Liver (tissue), 9 donors: ENCODE results near the gene MRGPRX2. TPM values are rescaled to one million over a fixed set of nuclear protein-coding genes. Genes with fewer than 3 reads are reported as not detected.

ENCODE experiments used
- DNase-seq: peaks from one replicate; pipeline ENCODE4 v3.0.0-alpha.2; 2017; ENCODE audit warnings: low spot score
- H3K27ac ChIP-seq, 2 donors: one replicate each; pipeline ENCODE4 v1.7.0; 2013; ENCODE audit warnings: inconsistent platforms in 2 of 2, low read length in 2 of 2, control low read depth in 1 of 2, low read depth in 1 of 2, mild to moderate bottlenecking in 1 of 2
- H3K27me3 ChIP-seq, 4 donors: one replicate each; pipeline versions ENCODE4 v1.6.1 to v1.7.0; 2013; ENCODE audit warnings: low read length in 3 of 4, inconsistent platforms in 1 of 4, mild to moderate bottlenecking in 1 of 4, moderate library complexity in 1 of 4; ENCODE audit not compliant: control insufficient read depth in 4 of 4, insufficient read depth in 4 of 4
- H3K36me3 ChIP-seq, 4 donors: one replicate each; pipeline versions ENCODE4 v1.6.1 to v1.7.0; 2013; ENCODE audit warnings: low read length in 3 of 4, mild to moderate bottlenecking in 3 of 4, low read depth in 1 of 4, moderate library complexity in 1 of 4; ENCODE audit not compliant: control insufficient read depth in 4 of 4, insufficient read depth in 3 of 4
- H3K4me1 ChIP-seq, 4 donors: one replicate each; pipeline versions ENCODE4 v1.6.1 to v1.7.0; 2013; ENCODE audit warnings: low read length in 3 of 4, mild to moderate bottlenecking in 3 of 4, moderate library complexity in 1 of 4; ENCODE audit not compliant: control insufficient read depth in 4 of 4, insufficient read depth in 4 of 4
- H3K4me3 ChIP-seq, 3 donors: one replicate each; pipeline versions ENCODE4 v1.6.1 to v1.7.0; 2013; ENCODE audit warnings: low read length in 3 of 3, control low read depth in 1 of 3, low read depth in 1 of 3, mild to moderate bottlenecking in 1 of 3
- H3K9ac ChIP-seq, 2 donors: one replicate each; pipeline ENCODE4 v1.7.0; 2013; ENCODE audit warnings: low read length in 2 of 2, mild to moderate bottlenecking in 2 of 2, moderate library complexity in 2 of 2, control low read depth in 1 of 2, low read depth in 1 of 2
- H3K9me3 ChIP-seq, 4 donors: one replicate each; pipeline versions ENCODE4 v1.6.1 to v1.7.0; 2013; ENCODE audit warnings: low read length in 3 of 4; ENCODE audit not compliant: control insufficient read depth in 4 of 4
- CTCF ChIP-seq: fragments of 150-350 bp; IDR thresholded peaks from 2 replicates; pipeline ENCODE4 v1.5.1; 2017; ENCODE audit warnings: improper control_type of control experiment, low read depth, low read length; ENCODE audit not compliant: missing input control
- EGR1 ChIP-seq, 2 donors: IDR thresholded peaks; 2 replicates each; pipeline ENCODE4 v1.6.1; 2016 to 2018; ENCODE audit warnings: antibody characterized with exemption in 2 of 2, low read depth in 2 of 2
- FOXA1 ChIP-seq: IDR thresholded peaks from 2 replicates; pipeline ENCODE4 v1.6.1; 2016; ENCODE audit warnings: antibody characterized with exemption
- FOXA2 ChIP-seq: IDR thresholded peaks from 2 replicates; pipeline ENCODE4 v1.6.1; 2016; ENCODE audit warnings: antibody characterized with exemption
- GABPA ChIP-seq, 2 donors: IDR thresholded peaks in 1 of 2; conservative IDR thresholded peaks in 1 of 2; 2 replicates each; pipeline ENCODE4 v1.6.1; 2016; ENCODE audit warnings: antibody characterized with exemption in 2 of 2, mild to moderate bottlenecking in 1 of 2, moderate library complexity in 1 of 2
- HNF4G ChIP-seq: IDR thresholded peaks from 2 replicates; pipeline ENCODE4 v1.6.1; 2016; ENCODE audit warnings: antibody characterized with exemption
- JUND ChIP-seq, 2 donors: IDR thresholded peaks; 2 replicates each; pipeline ENCODE4 v1.6.1; 2016; ENCODE audit warnings: antibody characterized with exemption in 2 of 2
- MAX ChIP-seq: IDR thresholded peaks from 2 replicates; pipeline ENCODE4 v1.6.1; 2016; ENCODE audit warnings: antibody characterized with exemption
- NR2F2 ChIP-seq: IDR thresholded peaks from 2 replicates; pipeline ENCODE4 v1.6.1; 2016; ENCODE audit warnings: antibody characterized with exemption
- RAD21 ChIP-seq, 2 donors: IDR thresholded peaks; 2 replicates each; pipeline ENCODE4 v1.6.1; 2016; ENCODE audit warnings: antibody characterized with exemption in 2 of 2, mild to moderate bottlenecking in 2 of 2
- REST ChIP-seq: IDR thresholded peaks from 2 replicates; pipeline ENCODE4 v1.6.1; 2016; ENCODE audit warnings: antibody characterized with exemption, mild to moderate bottlenecking
- RXRA ChIP-seq, 2 donors: IDR thresholded peaks; 2 replicates each; pipeline ENCODE4 v1.6.1; 2017 to 2018; ENCODE audit warnings: antibody characterized with exemption in 2 of 2, mild to moderate bottlenecking in 1 of 2
- SP1 ChIP-seq: IDR thresholded peaks from 2 replicates; pipeline ENCODE4 v1.6.1; 2018; ENCODE audit warnings: antibody characterized with exemption, mild to moderate bottlenecking
- TAF1 ChIP-seq: conservative IDR thresholded peaks from 2 replicates; pipeline ENCODE4 v1.6.1; 2016; ENCODE audit warnings: antibody characterized with exemption, mild to moderate bottlenecking
- YY1 ChIP-seq: IDR thresholded peaks from 2 replicates; pipeline ENCODE4 v1.6.1; 2016; ENCODE audit warnings: antibody characterized with exemption, mild to moderate bottlenecking
- ZBTB33 ChIP-seq: IDR thresholded peaks from 2 replicates; pipeline ENCODE4 v1.6.1; 2016; ENCODE audit warnings: antibody characterized with exemption
- WGBS: extraction: QIAGEN DNeasy Blood & Tissue Kit; methylation state at CpG from one replicate; pipeline ENCODE4 v1.1.7; 2013; 5-methylcytosine and 5-hydroxymethylcytosine counted together
- polyA plus RNA-seq, 2 donors: library from polyadenylated mRNA; stranded (reverse) in 1 of 2; unstranded in 1 of 2; fragments of 200-250 nt in 1 of 2; fragments of >200 nt in 1 of 2; fragmentation: Nextera tagmentation in 1 of 2; extraction: Ambion mirVana in 1 of 2; gene quantifications; one replicate each; pipeline versions ENCODE4 v1.2.1 to v1.2.3, GENCODE V29; 2013 to 2015
- total RNA-seq, 2 donors: library from RNA; depleted of rRNA; stranded (reverse); fragments of >200 nt; gene quantifications; one replicate each; pipeline ENCODE4 v1.2.3, GENCODE V29; 2014
- TF ChIP-seq, protein P1 (sequence below): IDR thresholded peaks from 2 replicates; pipeline ENCODE4 v1.6.1; 2016; ENCODE audit warnings: antibody characterized with exemption
- donor health status: healthy.
- donor health status: healthy.
- donor health status: healthy.
- donor health status: healthy.
- donor health status: healthy.

MRGPRX2 gene
- total and polyA plus RNA-seq, 4 donors, result not detected

DNA sequence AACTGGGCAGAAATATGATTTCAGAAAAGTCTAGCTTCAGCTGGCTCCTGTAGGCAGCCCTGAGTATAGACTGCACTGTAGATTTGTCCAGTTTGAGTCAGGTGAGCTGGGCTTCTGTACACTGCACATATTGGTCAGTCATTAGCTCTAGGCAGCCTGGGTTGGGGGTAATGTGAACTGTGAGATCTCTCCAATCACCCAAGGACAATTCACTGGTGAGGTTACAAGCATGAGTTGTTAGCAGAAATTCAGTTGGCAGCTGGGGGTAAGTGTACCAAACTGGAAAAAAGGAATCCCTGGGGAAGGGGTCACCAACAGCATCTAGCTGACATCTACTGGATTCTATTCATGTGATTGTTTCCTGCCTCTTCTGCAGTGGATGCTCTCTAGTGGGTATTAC is 39.7 kb downstream of the MRGPRX2 start:
- H3K9ac ChIP-seq, result no peak overlapping the region
- no peaks in the 10 kb centered on the region for H3K9me3 ChIP-seq
- H3K4me1 ChIP-seq, result no peaks in the 10 kb centered on the region
- peaks cover 0 to 13% (median 2%) of the 10 kb centered on the region in 4 donors for H3K27me3 ChIP-seq
- H3K27ac ChIP-seq, result no peak overlapping the region
- no peak for TF ChIP-seq HNF4G
- TF ChIP-seq FOXA1, result no peak
- no peak overlapping the region for H3K4me3 ChIP-seq
- no peaks in the 10 kb centered on the region for H3K36me3 ChIP-seq
- DNase-seq, result no peak

- Histone ChIP-seq H3K9me3 (no peaks in the 10 kb centered on the region), H3K27ac (no peak overlapping the region), H3K4me1 (no peaks in the 10 kb centered on the region), H3K36me3 (no peaks in the 10 kb centered on the region), H3K4me3 (no peak overlapping the region), H3K27me3 (peaks cover 0 to 4% (median 1%) of the 10 kb centered on the region in 4 donors), H3K9ac (no peak overlapping the region)
- no peak for DNase-seq
- 11% methylated on average over 3 of the region's 3 CpGs for WGBS
- TF ChIP-seq HNF4G (no peak), REST (peak; percentile 44)
- TF ChIP-seq, protein P1, sequence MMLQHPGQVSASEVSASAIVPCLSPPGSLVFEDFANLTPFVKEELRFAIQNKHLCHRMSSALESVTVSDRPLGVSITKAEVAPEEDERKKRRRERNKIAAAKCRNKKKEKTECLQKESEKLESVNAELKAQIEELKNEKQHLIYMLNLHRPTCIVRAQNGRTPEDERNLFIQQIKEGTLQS, result no peak
Observed at GRCh38 chr11:19018901-19019300, 41.6 kb downstream of the MRGPRX2 start.

- WGBS, result 71% methylated on average over 3 of the region's 3 CpGs
- Histone ChIP-seq H3K36me3 (no peaks in the 10 kb centered on the region), H3K27me3 (no peaks in the 10 kb centered on the region), H3K4me1 (no peaks in the 10 kb centered on the region), H3K4me3 (no peak overlapping the region), H3K9ac (no peak overlapping the region), H3K9me3 (no peaks in the 10 kb centered on the region), H3K27ac (no peak overlapping the region)
- DNase-seq, result no peak
- TF ChIP-seq GABPA (IDR thresholded peaks at IDR 0.05 in 1 of 2, conservative IDR thresholded peaks at IDR 0.05 in 1 of 2), result no peak
- TF ChIP-seq ZBTB33, result no peak
- no peak for TF ChIP-seq NR2F2
- TF ChIP-seq TAF1, result no peak
- no peak for TF ChIP-seq FOXA2
- no peak for TF ChIP-seq SP1
- TF ChIP-seq YY1, result no peak
- TF ChIP-seq RXRA (IDR thresholded peaks at IDR 0.05), result no peak
- no peak for TF ChIP-seq FOXA1
- TF ChIP-seq EGR1 (IDR thresholded peaks at IDR 0.05; ENCODE audit: low read depth in 2 of 2), result no peak
- TF ChIP-seq JUND (IDR thresholded peaks at IDR 0.05), result no peak
- TF ChIP-seq RAD21 (IDR thresholded peaks at IDR 0.05), result no peak
- TF ChIP-seq, protein P1, result no peak
- no peak for TF ChIP-seq MAX
- no peak for TF ChIP-seq CTCF
Observed at GRCh38 chr11:19013181-19013857, 47.2 kb downstream of the MRGPRX2 start.
